ENCODE data around the gene BRD4.

Gene BRD4

DNA sequence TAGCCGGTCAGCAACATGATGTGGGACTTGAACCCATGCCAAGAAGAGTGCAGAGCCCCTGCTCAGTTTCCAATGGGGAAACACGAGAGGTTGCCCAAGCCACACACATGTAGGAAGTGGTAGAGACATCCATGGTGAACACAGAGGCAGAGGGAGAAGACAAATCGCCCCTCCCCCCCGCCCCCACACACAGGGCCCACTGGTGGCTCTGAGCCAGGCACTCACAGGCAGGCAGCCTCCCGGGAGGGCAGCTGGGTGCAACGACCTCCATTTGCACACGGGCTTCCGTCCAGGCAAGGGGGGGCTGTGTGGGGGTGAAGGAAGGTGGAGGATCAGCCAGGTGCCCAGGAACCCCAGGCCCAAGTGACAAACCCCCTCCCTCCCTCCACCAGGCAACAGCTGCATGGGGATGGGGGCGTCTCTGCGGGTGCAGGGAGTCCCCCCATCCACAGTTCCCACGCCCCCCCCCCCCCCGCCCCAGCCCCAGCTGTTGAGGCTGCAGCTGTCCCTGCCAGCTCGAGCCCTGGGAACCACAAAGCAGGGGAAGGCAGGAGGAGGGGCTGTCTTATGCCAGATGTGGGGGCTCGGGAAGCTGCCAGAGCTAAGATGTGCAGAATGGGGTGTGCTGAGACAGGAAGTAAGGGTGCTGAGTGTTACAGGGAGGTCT is 134.9 kb downstream of the BRD4 start:
- Histone ChIP-seq H3K4me1 (ENCODE audit: insufficient read depth, low read length) (peaks cover 4% of the 10 kb centered on the region), H3K36me3 (ENCODE audit: insufficient read depth, low read length) (no peaks in the 10 kb centered on the region; the same call in none of the 2 replicates), H3K9me3 (ENCODE audit: control insufficient read depth, insufficient read depth, low read length) (no peaks in the 10 kb centered on the region), H3K9ac (ENCODE audit: low read depth, low read length) (no peak overlapping the region)

DNA sequence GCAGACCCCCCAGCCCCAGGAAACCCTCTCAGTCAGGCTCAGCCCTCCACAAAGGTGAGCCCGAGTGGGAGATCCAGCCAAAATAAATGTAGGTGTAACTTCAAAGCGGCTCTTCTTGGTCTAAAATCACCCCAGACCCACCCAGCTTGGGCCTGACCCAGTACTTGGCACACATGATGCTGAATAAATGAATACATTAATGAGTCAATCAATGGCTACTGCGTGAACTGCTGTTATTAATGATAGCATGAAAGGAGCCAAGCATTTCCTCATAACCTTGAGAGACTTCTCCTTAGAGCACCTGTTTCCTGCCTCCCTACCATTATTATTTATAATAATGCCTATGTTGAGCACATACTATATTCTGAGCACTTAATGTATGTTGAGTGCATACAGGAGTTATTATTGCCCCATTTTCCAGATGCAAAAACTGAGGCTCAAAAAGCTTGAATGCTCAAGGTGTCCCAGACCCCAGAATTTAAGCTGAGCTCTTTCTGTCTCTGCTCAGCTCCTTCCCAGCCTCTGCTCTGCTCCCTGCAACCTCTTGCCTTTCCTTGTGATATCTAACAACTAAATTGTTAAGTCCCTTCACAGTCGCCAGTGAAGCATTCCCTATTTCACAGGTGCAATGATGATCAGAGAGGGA is 135.9 kb downstream of the BRD4 start:
- H3K36me3 ChIP-seq (ENCODE audit: insufficient read depth, low read length): no peaks in the 10 kb centered on the region; the same call in none of the 2 replicates
- peaks cover 4% of the 10 kb centered on the region for H3K4me1 ChIP-seq (ENCODE audit: insufficient read depth, low read length)
- no peaks in the 10 kb centered on the region for H3K9me3 ChIP-seq (ENCODE audit: control insufficient read depth, insufficient read depth, low read length)
- peak overlapping the region; percentile 63; the same call in 1 of the 2 replicates for H3K9ac ChIP-seq (ENCODE audit: low read depth, low read length)

DNA sequence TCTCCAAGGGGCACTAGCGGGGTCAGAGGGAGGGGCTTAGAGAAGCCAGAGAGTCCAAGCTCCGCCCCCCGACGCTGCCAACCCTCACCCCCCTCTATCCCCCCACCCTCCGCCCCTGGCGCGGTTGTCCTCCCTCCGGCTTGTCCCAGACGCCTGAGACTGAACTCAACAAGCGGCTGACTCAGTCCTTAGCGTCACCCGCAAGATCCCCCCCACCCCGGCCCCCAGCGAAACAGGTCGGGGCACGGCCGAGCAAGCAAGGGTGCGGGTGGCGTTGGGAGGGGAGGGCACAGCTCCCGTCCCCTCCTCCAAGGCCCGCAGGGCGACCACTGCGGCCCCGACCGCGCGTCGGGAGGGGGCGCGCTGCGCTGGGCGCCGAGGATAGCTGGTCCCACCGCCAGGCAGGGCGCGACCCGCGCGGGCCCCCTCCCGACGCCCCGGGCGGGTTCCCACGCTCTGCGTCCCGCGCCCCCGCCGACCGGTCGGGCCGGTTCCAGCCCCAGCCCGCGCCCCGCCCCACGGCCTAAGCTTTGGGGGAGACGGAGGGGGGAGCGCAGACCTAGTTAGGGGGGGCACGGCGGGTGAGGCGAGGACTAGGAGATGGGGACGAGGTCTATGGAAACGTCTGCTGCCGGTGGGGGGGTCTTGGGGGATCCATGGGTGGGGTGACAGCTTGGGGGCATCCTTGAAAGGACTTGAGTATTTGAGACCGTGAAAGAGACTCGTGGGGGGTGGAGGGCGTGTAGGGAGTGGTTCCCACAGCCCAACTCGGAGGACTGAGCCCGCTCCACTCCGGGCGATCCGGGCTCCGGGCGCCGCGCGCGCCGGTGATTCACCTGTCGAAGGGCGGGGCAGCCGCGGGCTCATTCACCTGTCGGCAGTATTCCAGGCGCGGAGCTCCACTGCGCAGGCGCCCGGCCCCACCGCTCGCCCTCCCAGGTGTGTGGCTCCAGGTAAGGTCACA is 136.7 kb downstream of the BRD4 start:
- peaks cover 4% of the 10 kb centered on the region for H3K4me1 ChIP-seq (ENCODE audit: insufficient read depth, low read length)
- no peaks in the 10 kb centered on the region; the same call in none of the 2 replicates for H3K36me3 ChIP-seq (ENCODE audit: insufficient read depth, low read length)
- H3K9me3 ChIP-seq (ENCODE audit: control insufficient read depth, insufficient read depth, low read length): no peaks in the 10 kb centered on the region
- peak overlapping the region; percentile 63 for H3K9ac ChIP-seq (ENCODE audit: low read depth, low read length)

DNA sequence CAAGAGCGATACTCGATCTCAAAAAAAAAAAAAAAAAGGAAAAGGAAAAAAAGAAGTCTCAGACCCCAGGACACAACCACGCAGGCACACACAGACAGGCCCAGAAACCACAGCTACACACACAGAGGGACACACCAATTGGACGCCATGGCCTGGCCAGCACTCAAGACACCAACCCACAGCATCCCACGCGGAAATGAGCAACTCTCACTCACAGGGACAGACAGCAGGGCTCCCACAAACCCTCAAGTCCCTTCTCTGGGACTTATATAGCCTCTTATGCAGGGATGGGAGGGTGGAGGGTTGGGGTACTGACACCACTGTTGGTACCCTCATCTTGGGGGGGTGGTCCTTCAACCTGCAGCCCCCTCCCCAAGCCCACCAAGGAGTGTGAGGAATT is 137.4 kb downstream of the BRD4 start:
- Histone ChIP-seq H3K4me1 (ENCODE audit: insufficient read depth, low read length) (peaks cover 4% of the 10 kb centered on the region), H3K9ac (ENCODE audit: low read depth, low read length) (peak overlapping the region; percentile 50), H3K9me3 (ENCODE audit: control insufficient read depth, insufficient read depth, low read length) (no peaks in the 10 kb centered on the region), H3K36me3 (ENCODE audit: insufficient read depth, low read length) (no peaks in the 10 kb centered on the region; the same call in none of the 2 replicates)

DNA sequence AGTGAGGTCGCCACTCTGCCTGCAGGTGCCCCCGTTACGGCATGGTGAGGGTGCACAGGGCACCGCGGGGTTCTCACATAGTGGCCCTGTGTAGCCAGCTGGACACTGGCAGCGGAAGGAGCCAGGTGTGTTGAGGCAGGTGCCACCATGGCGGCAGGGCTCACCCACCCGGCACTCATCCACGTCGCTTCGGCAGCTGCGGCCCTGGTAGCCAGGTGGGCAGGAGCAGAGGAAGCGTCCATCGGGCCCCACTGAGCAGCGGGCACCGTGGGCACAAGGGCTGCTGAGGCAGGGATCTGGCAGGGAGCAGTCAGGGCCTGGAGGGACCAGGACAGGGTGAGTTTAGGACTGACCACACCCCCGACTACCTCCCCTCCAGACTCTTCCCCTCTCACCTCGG is 140.4 kb downstream of the BRD4 start:
- Histone ChIP-seq H3K9me3 (ENCODE audit: control insufficient read depth, insufficient read depth, low read length) (no peaks in the 10 kb centered on the region), H3K36me3 (ENCODE audit: insufficient read depth, low read length) (peaks cover 3% of the 10 kb centered on the region; the same call in 1 of the 2 replicates), H3K9ac (ENCODE audit: low read depth, low read length) (no peak overlapping the region), H3K4me1 (ENCODE audit: insufficient read depth, low read length) (peaks cover 4% of the 10 kb centered on the region)

DNA sequence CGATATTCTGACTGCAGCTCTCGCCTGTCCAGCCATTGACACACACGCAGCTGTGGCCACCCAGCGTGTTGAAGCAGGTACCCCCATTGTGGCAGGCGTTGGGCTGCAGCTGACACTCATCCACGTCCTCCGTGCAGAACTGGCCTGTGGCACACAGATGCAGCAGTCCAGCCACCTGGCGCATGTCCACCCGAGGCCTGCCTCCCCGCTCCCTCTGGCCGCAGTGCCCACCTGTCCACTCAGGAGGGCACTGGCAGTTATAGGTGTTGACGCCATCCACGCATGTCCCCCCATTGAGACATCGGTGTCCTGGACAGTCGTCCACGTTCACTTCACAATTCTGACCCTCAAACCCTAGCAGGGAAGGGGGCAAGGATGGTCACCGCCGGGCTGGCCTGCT is 140.8 kb downstream of the BRD4 start:
- Histone ChIP-seq H3K9me3 (ENCODE audit: control insufficient read depth, insufficient read depth, low read length) (no peaks in the 10 kb centered on the region), H3K36me3 (ENCODE audit: insufficient read depth, low read length) (peaks cover 7% of the 10 kb centered on the region), H3K9ac (ENCODE audit: low read depth, low read length) (no peak overlapping the region), H3K4me1 (ENCODE audit: insufficient read depth, low read length) (peaks cover 4% of the 10 kb centered on the region)

DNA sequence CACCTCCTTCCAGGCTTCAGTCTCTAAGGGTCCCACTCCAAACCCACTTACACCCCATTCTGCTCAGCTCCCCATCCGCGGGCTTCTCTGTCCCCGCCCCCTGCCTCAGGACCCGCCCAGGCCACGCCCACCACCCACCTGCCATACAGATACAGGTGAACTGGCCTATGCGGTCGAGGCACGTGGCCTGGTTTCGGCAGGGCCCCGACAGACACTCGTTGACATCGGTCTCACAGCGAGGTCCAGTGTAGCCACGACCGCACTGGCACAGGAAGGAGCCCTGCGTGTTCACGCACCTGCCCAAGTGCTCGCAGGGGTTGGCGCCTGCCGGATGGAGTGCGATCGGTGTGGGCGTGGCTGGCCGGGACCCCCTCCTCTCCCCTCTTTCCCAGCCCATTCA is 143.5 kb downstream of the BRD4 start:
- H3K9ac ChIP-seq (ENCODE audit: low read depth, low read length): no peak overlapping the region
- H3K4me1 ChIP-seq (ENCODE audit: insufficient read depth, low read length): no peaks in the 10 kb centered on the region
- H3K36me3 ChIP-seq (ENCODE audit: insufficient read depth, low read length): peaks cover 13% of the 10 kb centered on the region
- H3K9me3 ChIP-seq (ENCODE audit: control insufficient read depth, insufficient read depth, low read length): no peaks in the 10 kb centered on the region

DNA sequence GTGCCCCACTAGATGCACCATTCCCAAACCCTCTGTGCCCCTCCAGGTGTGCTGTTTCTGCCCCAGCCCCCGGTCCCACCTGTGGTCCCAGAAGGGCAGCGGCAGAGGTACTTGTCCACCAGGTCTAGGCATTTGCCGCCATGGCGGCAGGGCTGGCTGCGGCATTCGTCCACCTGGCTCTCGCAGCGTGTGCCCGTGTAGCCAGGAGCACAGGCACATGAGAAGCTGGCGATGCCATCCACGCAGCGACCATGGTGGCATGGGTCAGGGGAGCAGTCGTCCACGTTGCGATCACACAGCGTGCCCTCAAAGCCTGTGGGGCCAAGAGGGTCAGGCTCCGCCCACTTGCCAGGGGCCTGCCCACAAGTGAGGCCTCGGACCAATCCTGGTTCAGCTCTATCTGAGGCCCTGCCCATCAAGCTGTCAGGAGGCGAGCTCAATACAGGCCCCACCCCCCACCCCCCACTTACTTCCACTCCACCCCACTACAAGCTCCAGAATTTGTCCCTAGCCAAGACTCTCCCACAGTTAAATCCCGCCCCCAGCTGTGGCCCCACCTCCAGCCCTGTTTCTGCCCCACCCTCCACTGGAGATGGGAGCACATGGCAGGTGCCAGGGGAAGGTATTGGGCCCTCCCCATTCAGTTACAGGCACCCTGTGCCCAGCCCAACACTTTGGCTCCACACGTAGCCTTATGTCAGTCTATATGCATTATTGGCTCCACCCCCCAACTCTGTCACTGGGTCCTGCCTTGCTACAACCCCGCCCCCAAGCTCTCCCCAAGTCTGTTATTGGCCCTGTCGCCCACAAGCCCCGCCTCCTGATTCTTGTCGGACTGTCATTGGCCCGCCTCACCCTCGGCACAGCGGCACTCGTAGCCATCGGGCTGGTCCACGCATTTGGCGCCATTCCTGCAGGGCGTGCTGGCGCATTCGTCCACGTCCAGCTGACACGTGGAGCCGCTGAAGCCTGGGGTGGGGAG is 145.0 kb downstream of the BRD4 start:
- no peaks in the 10 kb centered on the region for H3K4me1 ChIP-seq (ENCODE audit: insufficient read depth, low read length)
- H3K9ac ChIP-seq (ENCODE audit: low read depth, low read length): no peak overlapping the region
- peaks cover 13% of the 10 kb centered on the region for H3K36me3 ChIP-seq (ENCODE audit: insufficient read depth, low read length)
- no peaks in the 10 kb centered on the region for H3K9me3 ChIP-seq (ENCODE audit: control insufficient read depth, insufficient read depth, low read length)

Measured in ES-I3 (cell line).